ENCODE results near the gene TMEM258. TPM values are rescaled to one million over a fixed set of nuclear protein-coding genes. Genes with fewer than 3 reads are reported as not detected.

Gene TMEM258
- polyA plus RNA-seq, 2 of the 4 experiments (the other 2 are of a cell fraction) = 257 to 280 TPM

DNA sequence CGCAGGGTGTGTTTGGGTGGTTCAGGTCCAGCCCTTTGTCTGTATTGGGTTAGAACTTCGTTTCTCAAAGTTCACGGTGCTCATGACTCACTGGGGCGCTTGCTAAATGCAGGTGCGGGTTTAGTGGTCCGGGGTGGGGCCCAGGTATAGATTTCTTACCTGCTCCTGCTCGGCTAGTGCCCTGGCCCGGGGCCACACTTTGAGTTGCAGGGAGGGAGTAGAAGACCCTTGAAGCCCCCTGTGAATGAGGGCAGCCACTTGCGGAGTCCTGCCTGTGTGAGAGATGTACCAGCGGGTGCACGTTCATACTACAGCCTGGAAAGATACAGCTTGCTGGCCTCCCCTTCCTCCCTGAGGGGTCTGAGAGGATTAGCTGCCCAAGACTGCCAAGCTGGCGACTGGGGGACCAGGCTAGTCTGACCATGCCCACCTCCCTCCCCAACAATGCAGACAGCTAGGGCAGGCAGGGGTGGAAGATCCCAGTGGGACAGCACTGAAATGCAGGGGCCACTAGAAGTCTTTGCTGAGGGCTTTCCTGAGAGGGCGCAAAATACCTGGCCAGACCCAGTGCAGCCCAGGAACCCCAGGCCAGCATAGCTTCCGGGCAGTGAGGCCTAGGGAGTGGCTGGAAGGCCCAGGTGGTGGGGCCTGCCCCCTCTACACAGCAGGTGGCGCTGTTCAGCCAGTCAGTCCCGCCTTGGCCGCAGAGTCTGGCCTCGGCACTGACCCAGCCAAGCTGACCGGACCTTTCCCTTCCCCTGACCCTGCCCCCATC, 45.0 kb downstream of the TMEM258 start:
- Histone ChIP-seq H3K9me3 (no peaks in the 10 kb centered on the region), H3K27ac (peak overlapping the region; percentile 40 to 70; a peak in 5 of 6 replicates), H3K4me3 (no peak overlapping the region), H3K4me2 (peak overlapping the region; percentile 37; the same call in 1 of the 3 replicates), H3K4me1 (peaks cover 14% of the 10 kb centered on the region)
- ATAC-seq (peak; percentile 76 to 93), FAIRE-seq (no peak), DNase-seq (ENCODE audit: low read depth in 1 of 2, low spot score in 1 of 2) (peak; percentile 78 to 79)
- WGBS (ENCODE audit: missing lambda C conversion rate) = 56% methylated on average over 11 of the region's 19 CpGs
- TF ChIP-seq RARB (CRISPR knock-in tag; IDR thresholded peaks at IDR 0.05) (no peak), JUNB (IDR thresholded peaks at IDR 0.05) (no peak), CBX2 (IDR thresholded peaks at IDR 0.05; ENCODE audit: borderline replicate concordance, low read depth) (no peak), SMC3 (IDR thresholded peaks at IDR 0.05) (peak; percentile 93), GATA3 (IDR thresholded peaks at IDR 0.05; ENCODE audit: borderline replicate concordance) (no peak), MAZ (IDR thresholded peaks at IDR 0.05; ENCODE audit: borderline replicate concordance, low read depth, low read length) (no peak), FOSL2 (IDR thresholded peaks at IDR 0.05) (no peak), FOSL2 (CRISPR knock-in tag; IDR thresholded peaks at IDR 0.05) (no peak), CEBPB (IDR thresholded peaks at IDR 0.05) (no peak), JUN (IDR thresholded peaks at IDR 0.05) (0 out of 5 replicates have a peak, but pooled peaks of 1 of the 2 experiments have one; percentile 19), RFX5 (IDR thresholded peaks at IDR 0.05) (no peak), HOXA7 (CRISPR knock-in tag; IDR thresholded peaks at IDR 0.05) (no peak), EHMT2 (IDR thresholded peaks at IDR 0.05; ENCODE audit: low read depth) (no peak), RAD21 (conservative IDR thresholded peaks at IDR 0.05 in 1 of 2, IDR thresholded peaks at IDR 0.05 in 1 of 2) (peak; percentile 88 to 91), NPAS2 (CRISPR knock-in tag; IDR thresholded peaks at IDR 0.05; ENCODE audit: borderline replicate concordance) (no peak), HEYL (CRISPR knock-in tag; IDR thresholded peaks at IDR 0.05) (no peak)
- TF ChIP-seq, protein P1, sequence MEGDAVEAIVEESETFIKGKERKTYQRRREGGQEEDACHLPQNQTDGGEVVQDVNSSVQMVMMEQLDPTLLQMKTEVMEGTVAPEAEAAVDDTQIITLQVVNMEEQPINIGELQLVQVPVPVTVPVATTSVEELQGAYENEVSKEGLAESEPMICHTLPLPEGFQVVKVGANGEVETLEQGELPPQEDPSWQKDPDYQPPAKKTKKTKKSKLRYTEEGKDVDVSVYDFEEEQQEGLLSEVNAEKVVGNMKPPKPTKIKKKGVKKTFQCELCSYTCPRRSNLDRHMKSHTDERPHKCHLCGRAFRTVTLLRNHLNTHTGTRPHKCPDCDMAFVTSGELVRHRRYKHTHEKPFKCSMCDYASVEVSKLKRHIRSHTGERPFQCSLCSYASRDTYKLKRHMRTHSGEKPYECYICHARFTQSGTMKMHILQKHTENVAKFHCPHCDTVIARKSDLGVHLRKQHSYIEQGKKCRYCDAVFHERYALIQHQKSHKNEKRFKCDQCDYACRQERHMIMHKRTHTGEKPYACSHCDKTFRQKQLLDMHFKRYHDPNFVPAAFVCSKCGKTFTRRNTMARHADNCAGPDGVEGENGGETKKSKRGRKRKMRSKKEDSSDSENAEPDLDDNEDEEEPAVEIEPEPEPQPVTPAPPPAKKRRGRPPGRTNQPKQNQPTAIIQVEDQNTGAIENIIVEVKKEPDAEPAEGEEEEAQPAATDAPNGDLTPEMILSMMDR (IDR thresholded peaks at IDR 0.05) = peak; percentile 89
- TF ChIP-seq, protein P2, sequence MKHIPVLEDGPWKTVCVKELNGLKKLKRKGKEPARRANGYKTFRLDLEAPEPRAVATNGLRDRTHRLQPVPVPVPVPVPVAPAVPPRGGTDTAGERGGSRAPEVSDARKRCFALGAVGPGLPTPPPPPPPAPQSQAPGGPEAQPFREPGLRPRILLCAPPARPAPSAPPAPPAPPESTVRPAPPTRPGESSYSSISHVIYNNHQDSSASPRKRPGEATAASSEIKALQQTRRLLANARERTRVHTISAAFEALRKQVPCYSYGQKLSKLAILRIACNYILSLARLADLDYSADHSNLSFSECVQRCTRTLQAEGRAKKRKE (CRISPR knock-in tag; IDR thresholded peaks at IDR 0.05; ENCODE audit: low read depth) = no peak
- TF ChIP-seq, protein P3, sequence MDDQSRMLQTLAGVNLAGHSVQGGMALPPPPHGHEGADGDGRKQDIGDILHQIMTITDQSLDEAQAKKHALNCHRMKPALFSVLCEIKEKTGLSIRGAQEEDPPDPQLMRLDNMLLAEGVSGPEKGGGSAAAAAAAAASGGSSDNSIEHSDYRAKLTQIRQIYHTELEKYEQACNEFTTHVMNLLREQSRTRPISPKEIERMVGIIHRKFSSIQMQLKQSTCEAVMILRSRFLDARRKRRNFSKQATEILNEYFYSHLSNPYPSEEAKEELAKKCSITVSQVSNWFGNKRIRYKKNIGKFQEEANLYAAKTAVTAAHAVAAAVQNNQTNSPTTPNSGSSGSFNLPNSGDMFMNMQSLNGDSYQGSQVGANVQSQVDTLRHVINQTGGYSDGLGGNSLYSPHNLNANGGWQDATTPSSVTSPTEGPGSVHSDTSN (IDR thresholded peaks at IDR 0.05) = no peak
- ChIA-PET POLR2A (no interaction called here), CTCF (interaction anchor here (0.6 to 11.1 kb wide), 43 partner anchors 10 to 870 kb away, joined by 3 to 156 read pairs (median 4); partner anchors contain the start of genes FEN1 and TMEM258)

DNA sequence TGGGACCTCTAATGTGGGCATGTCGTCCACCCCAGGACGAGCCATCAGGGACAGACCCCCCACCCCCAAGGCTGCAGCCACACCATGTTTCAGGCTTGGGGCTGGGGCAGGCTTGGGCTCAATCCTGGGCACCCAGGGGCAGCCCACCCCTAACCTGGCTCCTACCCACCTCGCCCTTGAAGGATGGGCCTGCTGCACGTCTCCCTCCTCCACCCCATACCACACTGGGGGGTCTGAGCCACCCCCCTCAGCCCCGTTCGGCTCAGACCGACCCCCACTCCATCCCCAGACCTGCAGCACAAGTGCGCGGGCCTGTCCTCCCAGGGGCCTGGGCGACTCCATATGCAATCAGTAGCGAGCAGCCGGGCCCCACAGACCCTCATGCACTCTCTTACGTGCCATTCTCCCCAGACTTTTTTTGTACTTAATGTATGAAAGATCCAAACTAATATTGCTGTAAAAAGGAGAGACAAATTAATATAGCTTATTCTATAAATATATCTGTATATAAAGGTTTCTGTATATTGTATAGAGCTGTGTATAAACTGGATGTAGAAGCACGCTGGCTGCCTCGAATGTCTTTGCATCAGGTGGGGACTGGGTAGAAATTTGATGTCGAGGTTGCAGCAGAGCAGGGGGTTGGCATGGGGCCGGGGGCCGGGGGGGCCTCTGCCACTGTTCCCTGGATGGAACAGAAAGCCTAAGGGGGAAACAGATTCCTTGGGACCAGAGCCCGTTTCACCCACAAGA, 45.8 kb downstream of the TMEM258 start:
- WGBS (ENCODE audit: missing lambda C conversion rate) = 69% methylated on average over 15 of the region's 19 CpGs
- Histone ChIP-seq H3K4me1 (peaks cover 11% of the 10 kb centered on the region), H3K27ac (0 out of 6 replicates have a peak overlapping the region, but pooled peaks of 1 of the 2 experiments have one; percentile 70), H3K4me3 (no peak overlapping the region), H3K9me3 (no peaks in the 10 kb centered on the region), H3K4me2 (no peak overlapping the region)
- CTCF ChIA-PET = interaction anchor here (0.8 to 11.1 kb wide), 27 partner anchors 10 to 362 kb away, joined by 3 to 156 read pairs (median 7); partner anchors contain the start of genes FEN1 and TMEM258
- FAIRE-seq (no peak), DNase-seq (ENCODE audit: low read depth in 1 of 2, low spot score in 1 of 2) (no peak), ATAC-seq (no peak)
- POLR2A ChIA-PET = no interaction called here
- TF ChIP-seq CBX8 (IDR thresholded peaks at IDR 0.05) = no peak
- TF ChIP-seq ZNF302 (CRISPR knock-in tag; IDR thresholded peaks at IDR 0.05) = no peak

Measured in A549 (cell line).